ENCODE measurements around the gene COX8C.
"Not testable (repeated sequence)": the region's sequence is repeated elsewhere in the genome, so short reads cannot be mapped to it uniquely, and the experiment has no call there.

The COX8C gene

GRCh38 chr14:93375673-93376156 lies 28.7 kb downstream of the COX8C start:
- no peak for DNase-seq

GRCh38 chr14:93379831-93380230 lies 32.8 kb downstream of the COX8C start:
- DNase-seq, result no peak

GRCh38 chr14:93381644-93382043 lies 34.7 kb downstream of the COX8C start:
- DNase-seq, result no peak

- DNase-seq, result not testable (repeated sequence)
Measured at GRCh38 chr14:93384256-93384655, 37.3 kb downstream of the COX8C start.

- no peak for DNase-seq
Measured at GRCh38 chr14:93395231-93395630, 48.2 kb downstream of the COX8C start.

- no peak for DNase-seq
Measured at GRCh38 chr14:93396456-93396855, 49.5 kb downstream of the COX8C start.

Data from activated CD4-positive, alpha-beta T cell treated with anti-CD3 and anti-CD28 coated beads, Interleukin-2, amount 50 U/mL, for 4 hours (primary cell).